Endothelial cell of umbilical vein (primary cell): ENCODE results near the gene PCDHGC3. TPM values are rescaled to one million over a fixed set of nuclear protein-coding genes. Genes with fewer than 3 reads are reported as not detected.

Experiments
- BruUV-seq: library from RNA; stranded (reverse); fragments of 400-500 nt; replicated peaks from 2 replicates; lab custom pipeline; 2021; lab: Mats Ljungman, UMichigan
- CTCF ChIA-PET: fragments of 300-600, 350-600 bp; sonication (Branson Sonifier 250); formaldehyde crosslinking; loops from one replicate; lab custom pipeline; 2021; ENCODE audit warnings: antibody characterized with exemption, inconsistent platforms; lab: Charles Lee
- POLR2A ChIA-PET: fragments of 300-600, 350-600 bp; sonication (Branson Sonifier 250); formaldehyde crosslinking; loops from one replicate; lab custom pipeline; 2021; ENCODE audit warnings: antibody characterized with exemption, inconsistent platforms; lab: Charles Lee
- DNase-seq: peaks from one replicate; pipeline ENCODE4 v3.0.0-alpha.2; 2011; ENCODE audit warnings: low read depth, low spot score
- FAIRE-seq: peaks from 2 replicates; lab custom pipeline; 2011; peaks lifted over from hg19 to GRCh38; lab: Jason Lieb, UNC
- H2AFZ ChIP-seq: 2 replicates; pipeline ENCODE4 v1.6.0; 2012; ENCODE audit warnings: low read depth, low read length, control low read depth, inconsistent platforms
- H3K27ac ChIP-seq: 2 replicates; pipeline ENCODE4 v1.5.1; 2011; ENCODE audit warnings: low read depth, mild to moderate bottlenecking, control low read depth, low read length, moderate library complexity; ENCODE audit not compliant: insufficient read depth
- H3K27me3 ChIP-seq, 2 experiments: 2 replicates each; pipeline versions ENCODE4 v1.6.0 to v1.6.1; 2011; ENCODE audit warnings: low read length in 2 of 2, mixed read lengths in 1 of 2; ENCODE audit not compliant: control insufficient read depth in 2 of 2, insufficient read depth in 2 of 2
- H3K36me3 ChIP-seq, 2 experiments: 2 replicates in 1 of 2; 3 replicates in 1 of 2; pipeline ENCODE4 v1.5.1; 2011; ENCODE audit warnings: low read length in 2 of 2, mild to moderate bottlenecking in 1 of 2, moderate library complexity in 1 of 2; ENCODE audit not compliant: control insufficient read depth in 2 of 2, insufficient read depth in 2 of 2; ENCODE audit errors: extremely low read depth in 1 of 2
- H3K4me1 ChIP-seq: 3 replicates; pipeline ENCODE4 v1.5.1; 2011; ENCODE audit warnings: mild to moderate bottlenecking, low read length; ENCODE audit not compliant: control insufficient read depth, insufficient read depth; ENCODE audit errors: extremely low read depth
- H3K4me2 ChIP-seq: 2 replicates; pipeline ENCODE4 v1.6.1; 2011; ENCODE audit warnings: low read length, control low read depth, mixed read lengths; ENCODE audit not compliant: insufficient read depth
- H3K4me3 ChIP-seq, 3 experiments: fragments of 200-600 bp in 1 of 3; sonication (generic), shearing (Covaris generic) in 1 of 3; replicated peaks in 1 of 3; 2 replicates each; pipeline ENCODE4 v1.5.1; 2011 to 2016; ENCODE audit warnings: control low read depth in 3 of 3, low read length in 3 of 3, mild to moderate bottlenecking in 2 of 3, inconsistent platforms in 1 of 3, low read depth in 1 of 3, moderate library complexity in 1 of 3; ENCODE audit not compliant: insufficient read depth in 1 of 3
- H3K79me2 ChIP-seq: 2 replicates; pipeline ENCODE4 v1.6.0; 2012; ENCODE audit warnings: low read length, inconsistent platforms; ENCODE audit not compliant: control insufficient read depth, insufficient read depth
- H3K9ac ChIP-seq: replicated peaks from 2 replicates; pipeline ENCODE3; 2011; ENCODE audit warnings: low read length, control low read depth; ENCODE audit not compliant: insufficient read depth; ENCODE audit errors: extremely low read depth
- H3K9me1 ChIP-seq: replicated peaks from 3 replicates; pipeline ENCODE4 v1.6.0; 2011; ENCODE audit warnings: mild to moderate bottlenecking, low read length; ENCODE audit not compliant: control insufficient read depth, insufficient read depth; ENCODE audit errors: extremely low read depth
- H3K9me3 ChIP-seq: replicated peaks from 2 replicates; pipeline ENCODE4 v1.5.1; 2012; ENCODE audit warnings: low read length, inconsistent platforms; ENCODE audit not compliant: control insufficient read depth, insufficient read depth
- H4K20me1 ChIP-seq: replicated peaks from 2 replicates; pipeline ENCODE3; 2011; ENCODE audit warnings: mild to moderate bottlenecking, low read length; ENCODE audit not compliant: control insufficient read depth, insufficient read depth; ENCODE audit errors: extremely low read depth
- EZH2 ChIP-seq: IDR thresholded peaks from 2 replicates; pipeline ENCODE4 v1.6.1; 2012; ENCODE audit warnings: borderline replicate concordance, low read depth, mild to moderate bottlenecking, moderate library complexity, low read length, inconsistent platforms; ENCODE audit not compliant: severe bottlenecking
- JUN ChIP-seq: IDR thresholded peaks from 2 replicates; pipeline ENCODE4 v1.6.1; 2011; ENCODE audit warnings: borderline replicate concordance, low read depth; ENCODE audit not compliant: insufficient read length, insufficient read depth
- MYC ChIP-seq: IDR thresholded peaks from one replicate; pipeline ENCODE4 v1.6.1; 2011; ENCODE audit warnings: mild to moderate bottlenecking, low read depth, low read length
- POLR2A ChIP-seq: IDR thresholded peaks from 2 replicates; pipeline ENCODE4 v1.6.1; 2012; ENCODE audit warnings: low read depth, mild to moderate bottlenecking, control low read depth, low read length
- POLR2AphosphoS5 ChIP-seq: IDR thresholded peaks from 2 replicates; pipeline ENCODE4 v1.6.1; 2012; ENCODE audit warnings: low read depth, mild to moderate bottlenecking, control low read depth, low read length, moderate library complexity; ENCODE audit not compliant: insufficient read depth
- dilution Hi-C: fragments of 300-500 bp; cut with MboI; formaldehyde crosslinking; loops from one replicate; pipeline ENCODE4 v1.15.0; 2019; ENCODE audit warnings: low sequenced_read_pairs; ENCODE audit not compliant: extremely low pct_ligation_motif_present
- intact Hi-C: fragments of 100-400 bp; cut with micrococcal nuclease; formaldehyde crosslinking; loops from one replicate; pipeline ENCODE4 v1.10.0; 2022
- polyA plus RNA-seq, 4 experiments: library from polyadenylated mRNA; depleted of rRNA in 3 of 4; stranded (reverse) in 3 of 4; unstranded in 1 of 4; fragments of >200 nt; gene quantifications; 2 replicates each; pipeline versions ENCODE4 v1.2.1 to v1.2.3, GENCODE V29; 2011 to 2012; ENCODE audit warnings: missing spikeins in 1 of 4
- total RNA-seq: library from RNA; stranded (reverse); gene quantifications from 2 replicates; pipeline ENCODE4 v1.2.3, GENCODE V29; 2021
- TF ChIP-seq, protein P1 (sequence below), 2 donors: IDR thresholded peaks; 1 replicate in 1 of 2; 2 replicates in 1 of 2; pipeline ENCODE4 v1.5.1; 2011; ENCODE audit warnings: low read length in 2 of 2, mild to moderate bottlenecking in 2 of 2, moderate library complexity in 2 of 2, control low read depth in 1 of 2, inconsistent platforms in 1 of 2, low read depth in 1 of 2; ENCODE audit not compliant: insufficient read depth in 1 of 2; ENCODE audit errors: extremely low read depth in 1 of 2
- TF ChIP-seq, protein P2 (sequence below): IDR thresholded peaks from 2 replicates; pipeline ENCODE4 v1.6.1; 2011; ENCODE audit not compliant: insufficient read depth, insufficient read length

The PCDHGC3 gene
- total and polyA plus RNA-seq, 2 donors (not counting 3 experiments of a cell fraction or from before 2014, with no cell fraction given), result 9.2 to 36.1 TPM

DNA sequence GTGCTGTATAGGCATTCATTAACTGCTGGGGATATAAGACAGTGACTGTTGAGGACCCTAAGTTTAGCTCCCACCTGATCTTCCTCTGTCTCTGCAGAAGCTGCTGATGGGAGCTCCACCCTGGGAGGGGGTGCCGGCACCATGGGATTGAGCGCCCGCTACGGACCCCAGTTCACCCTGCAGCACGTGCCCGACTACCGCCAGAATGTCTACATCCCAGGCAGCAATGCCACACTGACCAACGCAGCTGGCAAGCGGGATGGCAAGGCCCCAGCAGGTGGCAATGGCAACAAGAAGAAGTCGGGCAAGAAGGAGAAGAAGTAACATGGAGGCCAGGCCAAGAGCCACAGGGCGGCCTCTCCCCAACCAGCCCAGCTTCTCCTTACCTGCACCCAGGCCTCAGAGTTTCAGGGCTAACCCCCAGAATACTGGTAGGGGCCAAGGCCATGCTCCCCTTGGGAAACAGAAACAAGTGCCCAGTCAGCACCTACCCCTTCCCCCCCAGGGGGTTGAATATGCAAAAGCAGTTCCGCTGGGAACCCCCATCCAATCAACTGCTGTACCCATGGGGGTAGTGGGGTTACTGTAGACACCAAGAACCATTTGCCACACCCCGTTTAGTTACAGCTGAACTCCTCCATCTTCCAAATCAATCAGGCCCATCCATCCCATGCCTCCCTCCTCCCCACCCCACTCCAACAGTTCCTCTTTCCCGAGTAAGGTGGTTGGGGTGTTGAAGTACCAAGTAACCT is 35.3 kb downstream of the PCDHGC3 start:
- no peak for TF ChIP-seq POLR2A
- DNase-seq (no peak), FAIRE-seq (no peak)
- intact Hi-C loops, result no loop called here
- no peak overlapping the region for H3K27ac ChIP-seq
- peaks cover 31% of the 10 kb centered on the region for H3K4me1 ChIP-seq
- no peak overlapping the region for H3K4me2 ChIP-seq
- dilution Hi-C loops, result no loop called here
- POLR2A ChIA-PET, result no interaction called here
- no peak overlapping the region for H3K9ac ChIP-seq
- no peaks in the 10 kb centered on the region for H3K79me2 ChIP-seq
- peaks cover 1 to 6% of the 10 kb centered on the region in 2 experiments for H3K36me3 ChIP-seq
- no peaks in the 10 kb centered on the region for H3K27me3 ChIP-seq
- no peaks in the 10 kb centered on the region for H3K9me1 ChIP-seq
- H2AFZ ChIP-seq, result no peak overlapping the region
- CTCF ChIA-PET, result interaction anchor here (0.7 to 9.8 kb wide), 7 partner anchors 11 to 93 kb away, joined by 3 to 158 read pairs (median 7); partner anchors contain the start of genes PCDHGA12, PCDHGB7 and PCDHGC3
- BruUV-seq, result no TSS peak
- H3K4me3 ChIP-seq, result no peak overlapping the region
- H3K9me3 ChIP-seq, result no peaks in the 10 kb centered on the region
- no peaks in the 10 kb centered on the region for H4K20me1 ChIP-seq

DNA sequence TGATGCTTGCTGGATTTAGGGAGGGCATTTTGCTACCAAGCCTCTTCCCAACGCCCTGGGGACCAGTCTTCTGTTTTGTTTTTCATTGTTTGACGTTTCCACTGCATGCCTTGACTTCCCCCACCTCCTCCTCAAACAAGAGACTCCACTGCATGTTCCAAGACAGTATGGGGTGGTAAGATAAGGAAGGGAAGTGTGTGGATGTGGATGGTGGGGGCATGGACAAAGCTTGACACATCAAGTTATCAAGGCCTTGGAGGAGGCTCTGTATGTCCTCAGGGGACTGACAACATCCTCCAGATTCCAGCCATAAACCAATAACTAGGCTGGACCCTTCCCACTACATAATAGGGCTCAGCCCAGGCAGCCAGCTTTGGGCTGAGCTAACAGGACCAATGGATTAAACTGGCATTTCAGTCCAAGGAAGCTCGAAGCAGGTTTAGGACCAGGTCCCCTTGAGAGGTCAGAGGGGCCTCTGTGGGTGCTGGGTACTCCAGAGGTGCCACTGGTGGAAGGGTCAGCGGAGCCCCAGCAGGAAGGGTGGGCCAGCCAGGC is 36.1 kb downstream of the PCDHGC3 start:
- intact Hi-C loops, result loop anchor here (1.0 to 2.0 kb wide), 2 partner anchors 36 to 49 kb away; no protein-coding TSS in a partner anchor
- H2AFZ ChIP-seq, result no peak overlapping the region
- CTCF ChIA-PET, result interaction anchor here (0.6 to 9.8 kb wide), 13 partner anchors 10 to 173 kb away, joined by 3 to 158 read pairs (median 13); partner anchors contain the start of genes PCDHGA11, PCDHGA12, PCDHGA2 and PCDHGC3
- dilution Hi-C loops, result no loop called here
- no peak overlapping the region for H3K4me2 ChIP-seq
- H3K79me2 ChIP-seq, result no peaks in the 10 kb centered on the region
- peaks cover 2 to 9% of the 10 kb centered on the region in 2 experiments for H3K36me3 ChIP-seq
- no peak for DNase-seq
- no peak for FAIRE-seq
- no peak overlapping the region for H3K4me3 ChIP-seq
- no peak overlapping the region for H3K27ac ChIP-seq
- H3K4me1 ChIP-seq, result peaks cover 31% of the 10 kb centered on the region
- H4K20me1 ChIP-seq, result no peaks in the 10 kb centered on the region
- TF ChIP-seq EZH2 (no peak), POLR2AphosphoS5 (no peak), MYC (no peak), JUN (no peak)
- TF ChIP-seq, protein P1, sequence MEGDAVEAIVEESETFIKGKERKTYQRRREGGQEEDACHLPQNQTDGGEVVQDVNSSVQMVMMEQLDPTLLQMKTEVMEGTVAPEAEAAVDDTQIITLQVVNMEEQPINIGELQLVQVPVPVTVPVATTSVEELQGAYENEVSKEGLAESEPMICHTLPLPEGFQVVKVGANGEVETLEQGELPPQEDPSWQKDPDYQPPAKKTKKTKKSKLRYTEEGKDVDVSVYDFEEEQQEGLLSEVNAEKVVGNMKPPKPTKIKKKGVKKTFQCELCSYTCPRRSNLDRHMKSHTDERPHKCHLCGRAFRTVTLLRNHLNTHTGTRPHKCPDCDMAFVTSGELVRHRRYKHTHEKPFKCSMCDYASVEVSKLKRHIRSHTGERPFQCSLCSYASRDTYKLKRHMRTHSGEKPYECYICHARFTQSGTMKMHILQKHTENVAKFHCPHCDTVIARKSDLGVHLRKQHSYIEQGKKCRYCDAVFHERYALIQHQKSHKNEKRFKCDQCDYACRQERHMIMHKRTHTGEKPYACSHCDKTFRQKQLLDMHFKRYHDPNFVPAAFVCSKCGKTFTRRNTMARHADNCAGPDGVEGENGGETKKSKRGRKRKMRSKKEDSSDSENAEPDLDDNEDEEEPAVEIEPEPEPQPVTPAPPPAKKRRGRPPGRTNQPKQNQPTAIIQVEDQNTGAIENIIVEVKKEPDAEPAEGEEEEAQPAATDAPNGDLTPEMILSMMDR (IDR thresholded peaks at IDR 0.05; ENCODE audit: extremely low read depth in 1 of 2, insufficient read depth in 1 of 2, low read depth in 1 of 2, low read length in 2 of 2), result no peak
- TF ChIP-seq, protein P2, sequence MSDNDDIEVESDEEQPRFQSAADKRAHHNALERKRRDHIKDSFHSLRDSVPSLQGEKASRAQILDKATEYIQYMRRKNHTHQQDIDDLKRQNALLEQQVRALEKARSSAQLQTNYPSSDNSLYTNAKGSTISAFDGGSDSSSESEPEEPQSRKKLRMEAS, result no peak
- no TSS peak for BruUV-seq
- no peak overlapping the region for H3K9ac ChIP-seq
- H3K27me3 ChIP-seq, result no peaks in the 10 kb centered on the region
- no peaks in the 10 kb centered on the region for H3K9me1 ChIP-seq
- POLR2A ChIA-PET, result no interaction called here
- no peaks in the 10 kb centered on the region for H3K9me3 ChIP-seq
